HG03175 (cell line): ENCODE results near the gene MORC3.
"Not testable (repeated sequence)": the region's sequence is repeated elsewhere in the genome, so short reads cannot be mapped to it uniquely, and the experiment has no call there.

ENCODE experiments used
- ATAC-seq: cut with Tn5 transposase; IDR thresholded peaks from one replicate; pipeline ENCODE4 v1.9.1; 2021; ENCODE audit warnings: mild to moderate bottlenecking, moderate library complexity; ENCODE audit not compliant: unreplicated experiment

The MORC3 gene

GRCh38 chr21:36321325-36322082 is 1.5 kb downstream of the MORC3 start:
- ATAC-seq = no peak

DNA sequence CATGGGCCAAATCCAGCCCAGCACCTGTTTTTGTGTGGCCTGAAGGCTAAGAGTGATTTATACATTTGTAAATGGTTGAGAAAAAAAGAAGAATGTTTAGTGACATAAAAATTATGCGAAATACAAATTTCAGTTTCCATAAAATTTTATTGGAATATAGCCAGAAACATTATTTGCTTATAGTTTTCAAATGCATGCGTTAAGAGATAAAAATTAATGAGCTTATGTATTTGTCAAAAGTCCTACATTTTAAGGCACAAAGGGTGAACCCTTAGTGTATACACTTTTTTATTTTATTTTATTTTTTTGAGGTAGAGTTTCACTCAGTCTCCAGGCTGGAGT is 2.1 kb downstream of the MORC3 start:
- no peak for ATAC-seq

DNA sequence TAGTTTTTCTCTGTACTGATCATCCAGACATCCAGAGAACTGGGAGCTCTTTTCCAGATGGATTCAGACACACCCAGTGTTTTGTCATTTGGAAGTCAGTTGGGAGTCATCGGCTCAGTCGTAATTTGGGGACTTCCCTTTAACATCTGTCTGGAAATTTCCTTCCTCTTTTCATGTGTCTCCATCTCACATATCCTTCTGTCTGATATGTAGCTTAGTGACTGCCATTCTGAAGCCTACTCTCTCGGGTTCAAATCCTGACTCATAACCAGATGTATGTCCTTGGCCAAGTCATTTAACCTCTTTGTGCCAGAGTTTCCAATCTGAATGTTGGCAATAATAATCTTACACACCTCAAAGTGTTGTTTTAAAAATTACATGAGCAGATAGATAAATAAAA is 3.0 kb downstream of the MORC3 start:
- no peak for ATAC-seq

GRCh38 chr21:36325373-36326010 is 5.5 kb downstream of the MORC3 start:
- ATAC-seq = no peak

DNA sequence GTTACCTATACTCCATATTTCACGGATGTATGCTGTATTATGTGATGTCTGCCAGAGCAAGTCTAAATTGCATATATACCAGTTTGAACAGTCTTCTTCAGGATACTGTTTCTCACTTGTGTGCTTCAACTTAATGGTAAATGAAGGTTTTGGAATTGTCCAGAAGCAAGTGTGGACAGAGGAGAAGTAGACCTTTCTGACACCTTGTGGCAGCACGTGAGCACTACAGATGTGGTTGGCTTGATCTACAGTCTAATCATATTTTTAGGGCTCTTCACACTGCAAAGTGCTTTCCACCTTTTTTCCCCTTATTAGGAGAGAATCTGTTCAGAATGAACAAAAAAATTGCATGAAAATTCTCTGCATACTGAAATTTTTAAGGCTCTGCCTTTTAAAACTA is 10.9 kb downstream of the MORC3 start:
- ATAC-seq = peak; percentile 60

- no peak for ATAC-seq
Observed at GRCh38 chr21:36337099-36337509, 17.1 kb downstream of the MORC3 start.

- ATAC-seq = no peak
Observed at GRCh38 chr21:36338975-36339374, 19.0 kb downstream of the MORC3 start.

GRCh38 chr21:36342581-36342980 is 22.6 kb downstream of the MORC3 start:
- not testable (repeated sequence) for ATAC-seq

- no peak for ATAC-seq
Observed at GRCh38 chr21:36344931-36345330, 24.9 kb downstream of the MORC3 start.

DNA sequence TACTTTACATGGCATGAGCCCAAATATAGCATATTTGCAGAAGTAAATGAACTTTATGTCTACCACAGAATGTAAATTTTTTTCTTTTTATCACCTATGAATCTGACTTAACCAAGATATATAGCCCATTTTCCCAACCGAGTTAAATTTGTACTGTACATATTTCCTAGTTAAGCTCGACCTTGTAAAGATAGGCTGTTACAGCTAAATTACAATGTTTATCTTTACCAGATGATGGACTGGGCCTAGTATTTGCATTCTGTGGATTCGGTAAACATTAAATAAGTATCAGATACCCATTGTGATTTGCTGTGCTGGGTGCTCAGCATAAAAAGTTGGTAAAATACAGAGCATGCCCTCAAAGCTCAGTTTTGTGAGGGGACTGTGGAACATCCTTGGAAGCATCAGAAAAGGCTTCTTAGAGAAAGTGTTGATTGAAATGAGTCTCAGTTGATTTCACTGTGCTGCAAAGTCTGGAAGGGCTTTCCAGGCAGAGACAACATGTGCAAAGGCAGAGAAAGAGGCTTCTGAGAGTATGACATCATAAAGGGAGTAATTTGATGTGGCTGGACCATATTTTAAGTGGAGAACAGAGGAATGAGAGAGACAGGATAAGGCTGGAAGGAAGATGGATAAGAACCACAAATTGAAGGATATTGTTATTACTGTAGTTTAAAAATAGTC is 27.4 kb downstream of the MORC3 start:
- no peak for ATAC-seq

DNA sequence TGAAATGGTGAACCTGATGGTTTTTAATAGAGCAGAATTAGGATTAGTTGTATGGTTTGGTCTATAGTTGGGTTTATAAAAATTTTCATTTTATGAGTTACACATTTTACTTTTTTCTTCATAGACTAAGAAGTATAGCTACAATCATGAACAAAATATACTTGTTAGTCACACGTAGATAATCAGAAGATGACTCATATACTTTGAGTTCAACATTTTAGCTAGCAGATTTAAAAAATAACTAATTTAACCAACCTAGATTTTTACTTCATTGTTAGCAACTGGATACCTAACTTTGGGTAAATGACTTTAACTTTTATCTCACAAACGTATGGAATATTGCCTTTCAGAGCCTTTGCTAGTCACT is 27.9 kb downstream of the MORC3 start:
- ATAC-seq = no peak

- ATAC-seq = no peak
Observed at GRCh38 chr21:36349315-36349714, 29.3 kb downstream of the MORC3 start.

GRCh38 chr21:36350282-36350910 is 30.4 kb downstream of the MORC3 start:
- no peak for ATAC-seq

GRCh38 chr21:36354918-36355680 is 35.1 kb downstream of the MORC3 start:
- no peak for ATAC-seq

DNA sequence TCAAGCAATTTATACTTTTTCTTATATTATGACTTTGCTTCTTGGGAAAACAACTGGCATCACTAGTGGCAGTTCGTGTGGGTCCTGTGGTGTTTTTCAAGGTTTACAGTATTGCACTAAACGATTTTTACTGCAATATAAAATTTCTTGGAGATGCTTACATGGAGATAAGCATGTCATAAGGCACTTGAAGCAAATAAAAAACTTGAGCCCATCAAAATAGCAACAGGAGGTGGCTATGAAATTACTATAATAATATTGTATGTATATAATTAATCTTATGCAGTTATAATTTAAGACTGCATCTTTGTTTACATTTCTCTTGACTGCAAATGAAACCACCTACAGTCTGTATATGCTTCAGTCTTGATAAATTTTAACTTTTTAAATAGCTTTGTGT is 35.9 kb downstream of the MORC3 start:
- ATAC-seq = no peak

DNA sequence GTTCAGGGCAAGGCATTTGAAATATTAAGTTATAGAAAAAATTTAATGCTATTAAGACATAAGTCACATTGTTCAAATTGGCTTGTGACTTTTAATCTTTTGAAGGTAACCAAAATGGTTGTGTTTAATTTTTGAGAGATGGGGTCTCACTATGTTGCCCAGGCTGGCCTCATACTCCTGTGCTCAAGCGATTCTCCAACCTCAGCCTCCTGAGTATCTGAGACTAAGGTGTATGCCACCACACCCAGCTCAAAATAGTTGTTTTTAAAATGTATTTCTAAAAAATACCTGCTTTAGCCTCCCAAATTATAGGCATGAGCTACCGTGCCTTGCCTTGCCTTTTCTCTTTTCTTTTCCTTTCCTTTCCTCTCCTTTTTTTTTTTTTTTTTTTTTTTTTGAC is 39.2 kb downstream of the MORC3 start:
- no peak for ATAC-seq

DNA sequence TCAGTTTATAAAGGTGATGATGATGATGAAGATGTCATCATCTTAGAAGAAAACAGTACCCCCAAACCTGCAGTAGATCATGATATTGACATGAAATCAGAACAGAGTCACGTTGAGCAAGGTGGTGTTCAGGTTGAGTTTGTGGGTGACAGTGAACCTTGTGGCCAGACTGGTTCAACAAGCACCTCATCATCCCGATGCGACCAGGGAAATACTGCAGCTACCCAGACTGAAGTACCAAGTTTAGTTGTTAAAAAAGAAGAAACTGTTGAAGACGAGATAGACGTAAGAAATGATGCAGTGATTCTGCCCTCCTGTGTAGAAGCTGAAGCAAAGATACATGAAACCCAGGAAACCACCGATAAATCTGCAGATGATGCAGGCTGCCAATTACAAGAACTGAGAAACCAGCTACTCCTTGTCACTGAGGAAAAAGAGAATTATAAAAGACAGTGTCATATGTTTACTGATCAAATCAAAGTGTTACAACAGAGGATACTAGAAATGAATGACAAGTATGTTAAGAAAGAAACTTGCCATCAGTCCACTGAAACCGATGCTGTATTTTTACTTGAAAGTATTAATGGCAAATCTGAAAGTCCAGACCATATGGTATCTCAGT is 49.2 kb downstream of the MORC3 start:
- no peak for ATAC-seq

DNA sequence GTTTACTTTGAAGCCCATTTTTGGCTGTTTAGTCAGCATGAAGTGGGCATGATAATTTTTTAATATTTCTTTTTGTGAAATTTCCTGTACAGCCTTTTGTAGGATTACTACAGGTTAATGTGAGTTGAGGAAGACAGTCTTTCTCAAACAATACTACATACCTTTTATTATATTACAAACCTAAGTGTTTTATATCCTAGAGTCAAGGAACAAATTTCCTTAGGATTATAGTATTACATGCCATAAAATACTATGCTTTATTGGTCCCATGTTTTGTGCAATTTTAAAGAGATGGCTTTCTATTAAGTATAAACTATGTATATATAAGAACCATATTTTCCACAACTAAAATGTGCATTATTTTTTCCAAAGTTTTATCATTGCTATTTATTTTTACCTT is 56.0 kb downstream of the MORC3 start:
- ATAC-seq = no peak

DNA sequence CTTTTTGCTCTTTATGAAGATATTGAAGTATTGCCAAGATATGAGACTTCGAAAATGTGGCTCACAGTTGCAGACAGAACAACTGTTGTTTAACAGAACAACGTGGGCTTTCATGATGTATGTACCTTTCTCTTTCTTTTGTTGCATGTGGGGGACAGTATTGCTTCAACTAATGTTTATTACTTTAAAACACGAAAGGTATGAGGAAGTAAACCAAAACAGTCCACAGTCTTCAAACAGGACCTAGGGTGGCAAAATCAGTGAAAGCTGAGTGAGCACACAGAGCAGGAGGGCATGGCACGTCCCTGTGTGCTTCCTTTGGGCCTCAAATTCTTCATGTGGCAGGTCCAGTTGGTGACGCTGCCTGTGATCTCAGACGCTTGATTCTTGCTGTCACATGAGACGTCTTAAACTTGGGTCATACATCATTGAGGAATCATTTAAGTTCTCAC is 57.4 kb downstream of the MORC3 start:
- ATAC-seq = no peak

DNA sequence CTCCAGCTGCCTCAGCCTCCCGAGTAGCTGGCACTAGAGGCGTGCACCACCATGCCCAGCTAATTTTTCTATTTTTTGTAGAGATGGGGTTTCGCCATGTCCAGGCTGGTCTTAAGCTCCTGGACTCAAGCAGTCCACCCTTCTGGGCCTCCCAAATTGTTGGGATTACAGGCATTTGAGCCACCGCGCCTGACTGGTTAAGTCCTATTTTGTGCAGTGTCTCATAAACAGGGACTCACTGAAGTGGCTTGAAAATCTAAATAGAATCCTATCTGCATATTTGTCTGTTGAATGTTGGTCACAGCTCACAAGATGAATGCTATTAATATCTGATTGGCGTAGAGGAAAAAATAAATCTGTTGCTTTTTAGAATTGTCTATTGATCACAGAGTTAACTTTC is 59.3 kb downstream of the MORC3 start:
- ATAC-seq = no peak
